Vagina (tissue), 2 donors: ENCODE results near the gene PDE9A.

ENCODE experiments used
- POLR2A ChIP-seq, 2 donors: fragments of 450-650 bp; IDR thresholded peaks; one replicate each; pipeline ENCODE4 v1.6.1; 2017; ENCODE audit warnings: antibody characterized with exemption in 2 of 2, mild to moderate bottlenecking in 2 of 2, moderate library complexity in 2 of 2
- TF ChIP-seq, protein P1 (sequence below), 3 experiments: fragments of 450-650 bp in 2 of 3; fragments of 200-600 bp in 1 of 3; sonication (generic) in 1 of 3; IDR thresholded peaks; one replicate each; pipeline ENCODE4 v1.5.1; 2017 to 2019; ENCODE audit warnings: antibody characterized with exemption in 3 of 3, mild to moderate bottlenecking in 2 of 3, moderate library complexity in 2 of 3

DNA sequence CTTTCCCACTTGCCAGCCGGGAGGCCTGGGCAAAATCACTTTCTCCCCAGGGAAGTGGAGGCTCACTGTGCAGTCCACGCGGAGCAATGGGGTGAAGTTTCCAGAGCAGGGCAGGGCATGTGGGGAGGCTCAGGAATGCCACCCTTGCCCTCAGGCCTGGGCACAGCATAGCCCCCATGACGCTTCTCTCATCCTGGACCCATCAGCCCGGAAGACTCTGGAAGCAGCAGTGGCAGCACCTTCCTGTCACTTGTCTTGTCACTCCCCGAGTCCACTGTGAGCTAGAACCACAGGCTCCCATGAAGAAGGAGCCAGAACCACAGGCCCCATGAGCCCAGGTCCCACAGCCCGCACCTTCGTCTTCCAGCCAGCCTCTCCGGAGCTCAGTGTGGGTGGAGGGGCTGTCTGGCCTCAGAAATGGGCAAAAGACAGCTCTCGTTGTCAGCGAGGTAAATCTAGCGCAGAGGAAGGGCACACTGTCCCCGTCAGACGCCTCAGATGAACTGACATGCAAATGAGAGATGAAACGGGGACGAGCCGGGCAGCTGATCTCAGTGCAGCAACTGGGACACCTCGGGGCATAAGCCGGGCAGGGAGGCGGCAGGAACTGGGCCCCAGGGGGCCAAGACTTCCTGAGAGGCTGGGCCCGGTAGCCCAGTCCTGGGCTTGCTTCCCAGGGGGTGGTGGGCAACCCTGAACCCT, 6.1 kb downstream of the PDE9A start:
- TF ChIP-seq, protein P1, sequence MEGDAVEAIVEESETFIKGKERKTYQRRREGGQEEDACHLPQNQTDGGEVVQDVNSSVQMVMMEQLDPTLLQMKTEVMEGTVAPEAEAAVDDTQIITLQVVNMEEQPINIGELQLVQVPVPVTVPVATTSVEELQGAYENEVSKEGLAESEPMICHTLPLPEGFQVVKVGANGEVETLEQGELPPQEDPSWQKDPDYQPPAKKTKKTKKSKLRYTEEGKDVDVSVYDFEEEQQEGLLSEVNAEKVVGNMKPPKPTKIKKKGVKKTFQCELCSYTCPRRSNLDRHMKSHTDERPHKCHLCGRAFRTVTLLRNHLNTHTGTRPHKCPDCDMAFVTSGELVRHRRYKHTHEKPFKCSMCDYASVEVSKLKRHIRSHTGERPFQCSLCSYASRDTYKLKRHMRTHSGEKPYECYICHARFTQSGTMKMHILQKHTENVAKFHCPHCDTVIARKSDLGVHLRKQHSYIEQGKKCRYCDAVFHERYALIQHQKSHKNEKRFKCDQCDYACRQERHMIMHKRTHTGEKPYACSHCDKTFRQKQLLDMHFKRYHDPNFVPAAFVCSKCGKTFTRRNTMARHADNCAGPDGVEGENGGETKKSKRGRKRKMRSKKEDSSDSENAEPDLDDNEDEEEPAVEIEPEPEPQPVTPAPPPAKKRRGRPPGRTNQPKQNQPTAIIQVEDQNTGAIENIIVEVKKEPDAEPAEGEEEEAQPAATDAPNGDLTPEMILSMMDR (IDR thresholded peaks at IDR 0.05): no peak
- TF ChIP-seq POLR2A (IDR thresholded peaks at IDR 0.05): no peak
